ENCODE measurements around the gene PRKCD.
A peak's percentile ranks its signal among the peaks of the same experiment; 100 is the strongest.

PRKCD gene

DNA sequence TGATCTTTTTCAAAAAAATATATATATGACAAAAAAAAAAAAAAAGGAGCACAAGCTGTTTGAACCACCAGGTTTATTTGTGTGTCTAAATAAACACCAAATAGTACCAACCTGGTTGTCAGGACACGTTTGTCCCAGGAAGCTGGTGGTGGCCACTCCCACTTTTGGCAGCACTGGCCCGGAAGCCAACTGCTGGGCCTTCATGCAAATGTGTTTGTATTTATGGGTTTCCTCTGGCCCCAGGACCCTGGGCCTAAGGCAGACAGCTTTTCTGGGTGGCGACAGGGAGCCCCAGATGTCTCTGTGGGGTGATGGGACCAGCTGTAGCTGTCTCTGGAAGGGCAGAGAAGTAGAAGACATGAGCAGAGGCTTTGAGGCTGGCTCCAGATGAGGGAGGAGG, 31.6 kb downstream of the PRKCD start:
- H3K4me3 ChIP-seq (ENCODE audit: low read depth, low read length) = no peak overlapping the region
- DNase-seq = no peak
- no peaks in the 10 kb centered on the region for H3K27me3 ChIP-seq
- TF ChIP-seq, protein P1, sequence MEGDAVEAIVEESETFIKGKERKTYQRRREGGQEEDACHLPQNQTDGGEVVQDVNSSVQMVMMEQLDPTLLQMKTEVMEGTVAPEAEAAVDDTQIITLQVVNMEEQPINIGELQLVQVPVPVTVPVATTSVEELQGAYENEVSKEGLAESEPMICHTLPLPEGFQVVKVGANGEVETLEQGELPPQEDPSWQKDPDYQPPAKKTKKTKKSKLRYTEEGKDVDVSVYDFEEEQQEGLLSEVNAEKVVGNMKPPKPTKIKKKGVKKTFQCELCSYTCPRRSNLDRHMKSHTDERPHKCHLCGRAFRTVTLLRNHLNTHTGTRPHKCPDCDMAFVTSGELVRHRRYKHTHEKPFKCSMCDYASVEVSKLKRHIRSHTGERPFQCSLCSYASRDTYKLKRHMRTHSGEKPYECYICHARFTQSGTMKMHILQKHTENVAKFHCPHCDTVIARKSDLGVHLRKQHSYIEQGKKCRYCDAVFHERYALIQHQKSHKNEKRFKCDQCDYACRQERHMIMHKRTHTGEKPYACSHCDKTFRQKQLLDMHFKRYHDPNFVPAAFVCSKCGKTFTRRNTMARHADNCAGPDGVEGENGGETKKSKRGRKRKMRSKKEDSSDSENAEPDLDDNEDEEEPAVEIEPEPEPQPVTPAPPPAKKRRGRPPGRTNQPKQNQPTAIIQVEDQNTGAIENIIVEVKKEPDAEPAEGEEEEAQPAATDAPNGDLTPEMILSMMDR (IDR thresholded peaks at IDR 0.05; ENCODE audit: low read depth, low read length) = no peak
- H3K9me3 ChIP-seq = no peaks in the 10 kb centered on the region
- no peaks in the 10 kb centered on the region; the same call in 1 of the 2 replicates for H3K4me1 ChIP-seq
- H3K36me3 ChIP-seq = no peaks in the 10 kb centered on the region

DNA sequence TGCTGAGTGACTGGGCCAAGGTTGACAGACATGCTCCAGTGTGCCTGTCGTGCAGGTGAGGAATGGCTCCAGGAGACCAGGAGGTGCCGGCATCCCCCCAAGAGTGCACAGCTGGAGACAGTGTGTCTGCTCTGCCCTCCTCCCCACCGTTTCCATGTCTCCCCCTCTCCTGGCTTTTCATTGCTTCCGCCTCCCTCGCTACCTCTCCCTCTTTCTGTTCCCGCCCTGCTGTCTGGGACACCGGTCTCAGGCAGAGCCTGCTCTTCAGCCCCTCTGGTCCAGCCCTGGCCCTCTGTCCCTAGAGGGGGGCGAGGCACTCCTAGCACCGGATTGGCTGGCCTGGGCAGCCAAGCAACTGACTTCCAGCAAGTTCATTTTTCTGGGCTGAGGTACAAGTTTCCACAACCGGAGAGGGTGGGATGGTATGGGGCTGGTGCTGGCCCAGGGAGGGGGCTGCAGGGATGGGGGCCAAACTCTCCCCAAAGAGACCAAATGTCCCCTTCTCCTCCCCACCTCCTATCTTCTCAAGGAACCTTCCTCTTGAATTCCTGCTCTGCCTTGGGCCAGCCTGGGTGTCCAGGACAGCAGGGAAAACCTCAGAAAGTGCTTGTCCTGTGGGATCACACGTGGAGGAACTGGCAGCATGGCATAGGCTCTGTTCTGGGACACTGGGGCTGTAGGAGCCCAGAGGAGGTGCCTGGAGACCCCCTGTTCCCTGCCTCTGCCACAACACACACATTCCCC, 32.6 kb downstream of the PRKCD start:
- TF ChIP-seq, protein P1 (IDR thresholded peaks at IDR 0.05; ENCODE audit: low read depth, low read length) = no peak
- no peak overlapping the region for H3K4me3 ChIP-seq (ENCODE audit: low read depth, low read length)
- H3K36me3 ChIP-seq = no peaks in the 10 kb centered on the region
- no peaks in the 10 kb centered on the region for H3K27me3 ChIP-seq
- no peak for DNase-seq
- no peaks in the 10 kb centered on the region for H3K9me3 ChIP-seq
- no peaks in the 10 kb centered on the region; the same call in 1 of the 2 replicates for H3K4me1 ChIP-seq

DNA sequence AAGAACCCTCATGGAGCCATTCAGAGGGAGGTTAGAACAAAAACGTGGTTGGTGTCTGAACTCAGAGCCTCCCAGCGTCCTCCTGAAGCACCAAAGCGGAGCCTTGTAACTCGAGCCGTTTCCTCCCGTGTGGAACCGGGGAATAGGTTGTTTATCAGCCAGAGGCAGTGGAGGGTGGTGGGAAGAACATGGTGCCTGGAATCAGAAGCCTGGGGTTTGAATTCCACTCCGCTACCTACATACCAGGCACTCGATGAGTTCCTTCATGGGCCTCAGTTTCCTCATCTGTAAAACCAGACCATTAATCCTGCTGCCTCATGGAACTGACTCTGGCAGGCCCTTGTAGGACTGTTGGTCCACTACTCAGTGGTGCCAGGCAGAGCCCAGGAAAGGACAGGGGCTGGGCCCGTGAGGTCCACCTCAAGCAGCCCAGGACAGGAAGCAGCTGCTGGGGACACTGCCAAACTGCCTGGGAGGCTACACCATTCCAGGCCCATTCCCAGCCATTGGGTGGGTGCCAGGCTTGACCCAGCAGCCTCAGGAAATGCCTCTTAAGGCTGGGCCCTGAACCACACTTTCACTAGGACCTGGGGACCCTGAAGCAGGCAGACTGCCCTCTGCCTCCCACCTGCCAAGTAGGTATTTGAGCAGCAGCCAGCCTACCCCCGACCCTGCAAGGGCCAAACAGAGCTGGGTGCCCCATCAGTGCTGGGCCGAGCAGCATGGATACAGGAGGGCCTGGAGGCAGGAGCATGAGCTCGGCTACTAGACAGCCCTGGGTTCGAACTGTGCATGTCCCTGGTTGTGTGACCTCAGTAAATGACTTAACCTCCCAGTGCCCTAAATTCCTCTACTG, 33.4 kb downstream of the PRKCD start:
- DNase-seq = no peak
- TF ChIP-seq, protein P1 (IDR thresholded peaks at IDR 0.05; ENCODE audit: low read depth, low read length) = no peak
- H3K9me3 ChIP-seq = no peaks in the 10 kb centered on the region
- no peak overlapping the region for H3K4me3 ChIP-seq (ENCODE audit: low read depth, low read length)
- H3K4me1 ChIP-seq = no peaks in the 10 kb centered on the region; the same call in 1 of the 2 replicates
- H3K27me3 ChIP-seq = no peaks in the 10 kb centered on the region
- H3K36me3 ChIP-seq = no peaks in the 10 kb centered on the region

DNA sequence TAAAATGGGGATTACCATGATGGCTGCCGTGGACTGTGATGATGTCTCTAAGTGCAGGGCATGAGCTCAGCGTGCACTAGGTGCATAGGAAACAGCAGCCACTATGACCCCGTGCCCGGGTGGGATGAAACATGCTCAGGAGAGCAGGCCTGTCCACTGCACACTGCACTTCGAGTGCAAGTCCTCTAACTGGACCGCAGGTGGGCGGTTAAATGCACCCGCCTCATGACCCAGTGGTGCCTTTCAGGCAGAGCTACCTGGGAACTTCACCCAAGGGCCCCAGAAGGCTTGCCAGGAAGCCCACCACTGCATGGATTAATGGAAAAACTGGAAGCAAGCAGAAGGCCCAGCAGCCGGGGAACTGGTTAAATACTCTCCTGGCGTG, 34.0 kb downstream of the PRKCD start:
- no peaks in the 10 kb centered on the region for H3K9me3 ChIP-seq
- no peaks in the 10 kb centered on the region for H3K27me3 ChIP-seq
- DNase-seq = no peak
- no peak overlapping the region for H3K4me3 ChIP-seq (ENCODE audit: low read depth, low read length)
- H3K36me3 ChIP-seq = no peaks in the 10 kb centered on the region
- TF ChIP-seq, protein P1 (IDR thresholded peaks at IDR 0.05; ENCODE audit: low read depth, low read length) = no peak
- no peaks in the 10 kb centered on the region; the same call in 1 of the 2 replicates for H3K4me1 ChIP-seq

DNA sequence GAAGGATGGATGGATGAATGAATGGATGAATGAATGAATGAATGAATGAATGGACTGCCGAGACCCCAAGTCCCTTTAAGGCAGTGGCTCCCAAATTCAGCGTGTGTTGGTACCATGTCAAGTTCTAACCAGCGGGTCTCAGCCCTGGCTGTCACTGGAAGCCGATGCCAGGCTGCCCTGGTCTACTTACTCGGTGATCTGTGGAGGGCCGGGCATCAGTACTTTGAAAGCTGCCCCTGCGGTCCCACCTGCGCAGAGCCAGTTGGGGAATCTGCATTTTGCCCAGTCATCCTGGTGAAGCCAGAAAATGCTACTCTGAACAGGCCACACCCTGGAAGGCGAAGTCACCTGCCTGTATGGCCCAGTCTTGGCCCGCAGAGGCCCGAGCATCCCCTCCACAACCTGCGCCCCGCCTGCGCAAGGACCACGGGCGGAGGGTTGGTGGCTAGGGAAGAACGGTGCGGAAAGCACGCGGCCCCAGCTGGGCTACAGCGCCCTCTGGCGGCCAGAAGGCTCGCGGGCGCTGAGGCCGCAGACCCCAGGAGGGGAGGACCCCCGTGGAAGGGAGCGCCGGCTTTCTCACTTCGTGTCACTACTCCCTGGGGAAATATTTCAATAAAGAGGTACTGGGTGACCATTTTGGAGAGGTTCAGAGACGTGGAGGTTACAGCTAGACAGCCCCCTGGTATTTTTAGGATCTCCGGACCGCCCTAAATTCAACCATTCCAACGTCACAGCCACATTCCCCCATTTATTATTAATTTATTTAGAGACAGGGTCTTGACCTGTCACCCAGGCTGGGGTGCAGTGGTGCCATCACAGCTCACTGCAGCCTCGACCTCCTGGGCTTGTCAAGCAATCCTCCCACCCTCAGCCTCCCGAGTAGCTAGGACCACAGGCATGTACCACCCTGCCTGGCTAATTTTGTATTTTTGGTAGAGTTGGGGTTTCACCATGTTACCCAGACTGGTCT, 34.9 kb downstream of the PRKCD start:
- H3K36me3 ChIP-seq = no peaks in the 10 kb centered on the region
- no peak overlapping the region for H3K4me3 ChIP-seq (ENCODE audit: low read depth, low read length)
- DNase-seq = peak; percentile 59
- H3K9me3 ChIP-seq = no peaks in the 10 kb centered on the region
- H3K4me1 ChIP-seq = no peaks in the 10 kb centered on the region; the same call in 1 of the 2 replicates
- TF ChIP-seq, protein P1 (IDR thresholded peaks at IDR 0.05; ENCODE audit: low read depth, low read length) = peak; percentile 80
- H3K27me3 ChIP-seq = no peaks in the 10 kb centered on the region

Data from BE2C (cell line).